GM23338 (cell line): ENCODE results near the gene MYO1D. TPM values are rescaled to one million over a fixed set of nuclear protein-coding genes. Genes with fewer than 3 reads are reported as not detected.

Experiments used
- ATAC-seq: fragments of 200-7000 bp; cut with Tn5 transposase; 3 replicates; pipeline ENCODE4 v1.9.1; 2020
- DNase-seq: peaks from one replicate; pipeline ENCODE4 v3.0.0-alpha.2; 2015; ENCODE audit warnings: low spot score
- H2AFZ ChIP-seq: fragments of 200-600 bp; sonication (generic); 2 replicates; pipeline ENCODE4 v1.8.0; 2016; ENCODE audit warnings: antibody characterized with exemption, mild to moderate bottlenecking, moderate library complexity
- H3F3A ChIP-seq: fragments of 200-600 bp; sonication (generic); replicated peaks from 2 replicates; pipeline ENCODE4 v1.8.0; 2017; ENCODE audit warnings: antibody characterized with exemption, mixed run types, low read depth
- H3K27ac ChIP-seq: fragments of 200-600 bp; sonication (generic); 2 replicates; pipeline ENCODE4 v1.6.1; 2016; ENCODE audit warnings: low read depth
- H3K27me3 ChIP-seq: fragments of 200-600 bp; sonication (generic); 2 replicates; pipeline ENCODE4 v1.8.0; 2016; ENCODE audit warnings: mild to moderate bottlenecking, mixed run types, moderate library complexity; ENCODE audit not compliant: insufficient read depth
- H3K36me3 ChIP-seq: fragments of 200-600 bp; sonication (generic); 2 replicates; pipeline ENCODE4 v1.8.0; 2016; ENCODE audit warnings: mild to moderate bottlenecking; ENCODE audit not compliant: insufficient read depth
- H3K4me1 ChIP-seq: fragments of 200-600 bp; sonication (generic); 2 replicates; pipeline ENCODE4 v1.8.0; 2016; ENCODE audit warnings: mild to moderate bottlenecking, moderate library complexity; ENCODE audit not compliant: insufficient read depth
- H3K4me2 ChIP-seq: fragments of 200-600 bp; sonication (generic); 2 replicates; pipeline ENCODE4 v1.7.1; 2017; ENCODE audit warnings: mixed run types
- H3K4me3 ChIP-seq: fragments of 200-600 bp; sonication (generic); 2 replicates; pipeline ENCODE4 v1.6.1; 2016; ENCODE audit warnings: mixed run types
- H3K79me2 ChIP-seq: fragments of 200-600 bp; sonication (generic); replicated peaks from 2 replicates; pipeline ENCODE4 v1.8.0; 2017; ENCODE audit warnings: mild to moderate bottlenecking; ENCODE audit not compliant: insufficient read depth
- H3K9me2 ChIP-seq: fragments of 200-600 bp; sonication (generic); 2 replicates; pipeline ENCODE4 v1.8.0; 2017; ENCODE audit not compliant: insufficient read depth
- H4K20me1 ChIP-seq: fragments of 200-600 bp; sonication (generic); replicated peaks from 2 replicates; pipeline ENCODE4 v1.8.0; 2017; ENCODE audit warnings: mild to moderate bottlenecking; ENCODE audit not compliant: insufficient read depth
- H3K27ac Mint-ChIP-seq: 2 replicates; pipeline ENCODE4 v1.8.0; 2020; ENCODE audit warnings: inconsistent platforms, mild to moderate bottlenecking, moderate library complexity, mixed read lengths
- H3K27me3 Mint-ChIP-seq: 3 replicates; pipeline ENCODE4 v1.8.0; 2022; ENCODE audit warnings: low read depth, mild to moderate bottlenecking, moderate library complexity, mixed read lengths, inconsistent platforms; ENCODE audit not compliant: insufficient read depth, poor library complexity
- H3K36me3 Mint-ChIP-seq: 3 replicates; pipeline ENCODE4 v1.8.0; 2021; ENCODE audit warnings: low read depth, mild to moderate bottlenecking, inconsistent platforms, moderate library complexity, mixed read lengths
- H3K4me1 Mint-ChIP-seq: 3 replicates; pipeline ENCODE4 v1.8.0; 2020; ENCODE audit warnings: mild to moderate bottlenecking, inconsistent platforms, mixed read lengths
- H3K4me3 Mint-ChIP-seq: 3 replicates; pipeline ENCODE4 v1.8.0; 2021; ENCODE audit warnings: moderate library complexity, mild to moderate bottlenecking, inconsistent platforms, mixed read lengths
- H3K9me3 Mint-ChIP-seq: 3 replicates; pipeline ENCODE4 v1.8.0; 2020; ENCODE audit warnings: moderate library complexity, mild to moderate bottlenecking, inconsistent platforms, mixed read lengths
- EZH2 ChIP-seq: fragments of 200-600 bp; sonication (generic); IDR thresholded peaks from one replicate; pipeline ENCODE4 v1.8.0; 2017; ENCODE audit warnings: antibody characterized with exemption, mild to moderate bottlenecking, low read depth; ENCODE audit not compliant: unreplicated experiment
- ZNF114 ChIP-seq: fragments of 250-450 bp; sonication (Bioruptor Pico); IDR thresholded peaks from 2 replicates; pipeline ENCODE4 v1.5.0; 2020; ENCODE audit warnings: mild to moderate bottlenecking, moderate library complexity
- polyA plus RNA-seq: library from polyadenylated mRNA; unstranded; fragments of >200 nt; fragmentation: Nextera tagmentation; extraction: Ambion mirVana; gene quantifications from 2 replicates; pipeline ENCODE4 v1.2.1, GENCODE V29; 2016
- total RNA-seq: library from RNA; depleted of rRNA; stranded (reverse); fragments of >200 nt; shearing (Covaris generic); gene quantifications from 2 replicates; pipeline ENCODE4 v1.2.3, GENCODE V29; 2014
- TF ChIP-seq, protein P1 (sequence below): IDR thresholded peaks from 2 replicates; pipeline ENCODE4 v1.6.1; 2016; ENCODE audit warnings: antibody characterized with exemption
- TF ChIP-seq, protein P2 (sequence below), 2 experiments: fragments of 200-600 bp in 1 of 2; sonication (generic) in 1 of 2; conservative IDR thresholded peaks; 2 replicates each; pipeline versions ENCODE4 v1.5.1 to v1.6.1; 2016 to 2017; ENCODE audit warnings: antibody characterized with exemption in 2 of 2, low read depth in 2 of 2, mild to moderate bottlenecking in 2 of 2, moderate library complexity in 1 of 2

The MYO1D gene
- total and polyA plus RNA-seq, 2 experiments from 2014 or later, result 8.6 to 28.6 TPM

DNA sequence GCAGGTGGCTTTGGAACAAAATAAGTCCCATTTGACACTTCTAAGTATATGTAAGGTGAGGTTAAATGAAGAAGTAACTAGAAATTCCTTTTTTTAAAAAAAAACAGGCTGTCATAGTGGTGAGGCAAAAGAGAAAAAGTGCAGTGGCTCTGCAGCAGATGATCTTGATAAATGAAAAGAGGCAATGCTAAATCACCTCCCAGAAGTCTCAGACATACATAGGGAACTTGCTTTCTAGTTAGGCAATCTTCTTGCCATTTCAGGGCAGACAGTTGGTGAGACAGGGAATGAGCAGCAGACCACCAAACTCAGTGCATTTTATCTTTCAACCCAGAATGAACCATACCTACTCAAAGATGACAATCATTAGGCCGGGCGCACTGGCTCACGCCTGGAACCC lies 90.8 kb downstream of the MYO1D start (continued):
- TF ChIP-seq, protein P1, sequence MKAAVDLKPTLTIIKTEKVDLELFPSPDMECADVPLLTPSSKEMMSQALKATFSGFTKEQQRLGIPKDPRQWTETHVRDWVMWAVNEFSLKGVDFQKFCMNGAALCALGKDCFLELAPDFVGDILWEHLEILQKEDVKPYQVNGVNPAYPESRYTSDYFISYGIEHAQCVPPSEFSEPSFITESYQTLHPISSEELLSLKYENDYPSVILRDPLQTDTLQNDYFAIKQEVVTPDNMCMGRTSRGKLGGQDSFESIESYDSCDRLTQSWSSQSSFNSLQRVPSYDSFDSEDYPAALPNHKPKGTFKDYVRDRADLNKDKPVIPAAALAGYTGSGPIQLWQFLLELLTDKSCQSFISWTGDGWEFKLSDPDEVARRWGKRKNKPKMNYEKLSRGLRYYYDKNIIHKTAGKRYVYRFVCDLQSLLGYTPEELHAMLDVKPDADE, result no peak
- TF ChIP-seq ZNF114 (CRISPR knock-in tag), result no peak
- TF ChIP-seq EZH2, result no peak

DNA sequence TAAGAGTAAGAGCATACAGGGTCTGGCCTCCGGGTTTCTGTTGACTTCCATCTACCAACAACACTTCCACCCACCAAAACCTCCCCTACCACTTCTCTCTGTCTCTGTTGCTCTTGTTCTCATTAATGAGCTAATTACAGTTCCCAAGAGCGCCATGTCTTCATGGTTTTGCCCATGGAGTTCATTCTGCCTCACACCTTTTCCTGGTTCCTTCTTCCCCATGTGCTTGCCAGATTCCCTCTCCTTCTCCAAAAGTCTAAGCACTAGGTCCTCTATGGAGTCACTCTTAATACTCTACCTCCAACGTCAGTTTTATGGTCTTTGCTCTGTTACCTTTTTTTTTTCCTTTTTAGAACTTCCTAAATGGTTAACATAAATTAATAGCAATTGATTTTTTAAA lies 92.8 kb downstream of the MYO1D start:
- Mint-ChIP-seq H3K9me3 (no peaks in the 10 kb centered on the region), H3K27me3 (peaks cover 1% of the 10 kb centered on the region), H3K36me3 (no peaks in the 10 kb centered on the region), H3K4me3 (no peak overlapping the region), H3K27ac (no peak overlapping the region), H3K4me1 (peaks cover 7% of the 10 kb centered on the region; the same call in 2 of the 3 replicates)
- Histone ChIP-seq H3K27ac (no peak overlapping the region), H3K4me3 (no peak overlapping the region), H3F3A (no peaks in the 10 kb centered on the region), H3K4me2 (no peak overlapping the region), H3K36me3 (no peaks in the 10 kb centered on the region), H3K9me2 (no peaks in the 10 kb centered on the region), H3K4me1 (no peaks in the 10 kb centered on the region), H3K27me3 (no peaks in the 10 kb centered on the region), H2AFZ (no peak overlapping the region), H4K20me1 (no peaks in the 10 kb centered on the region), H3K79me2 (no peaks in the 10 kb centered on the region)
- TF ChIP-seq, protein P1, result no peak
- DNase-seq (peak; percentile 17), ATAC-seq (peak; percentile 25; the same call in 1 of the 3 replicates)

DNA sequence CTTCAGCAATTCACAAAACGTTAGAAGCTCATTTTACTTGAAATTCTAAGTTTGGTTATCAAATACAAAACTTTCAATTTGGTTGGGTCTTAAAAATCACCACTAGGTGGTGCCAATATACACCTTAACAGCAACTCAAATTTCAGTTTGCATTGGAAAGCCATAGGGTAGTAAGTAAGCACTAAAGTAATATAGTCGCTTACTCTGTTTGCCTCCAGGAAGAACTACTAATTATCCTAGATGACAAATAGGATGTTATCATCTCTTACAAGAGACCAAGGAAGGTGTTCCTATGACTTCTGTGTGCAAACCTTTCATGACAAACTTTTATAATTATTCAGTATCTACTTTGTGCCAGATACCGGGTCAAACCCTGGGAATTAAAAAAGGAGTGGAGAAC lies 93.3 kb downstream of the MYO1D start:
- Mint-ChIP-seq H3K4me3 (no peak overlapping the region), H3K36me3 (no peaks in the 10 kb centered on the region), H3K9me3 (no peaks in the 10 kb centered on the region), H3K27ac (no peak overlapping the region), H3K27me3 (peaks cover 1% of the 10 kb centered on the region), H3K4me1 (peaks cover 7% of the 10 kb centered on the region; the same call in 2 of the 3 replicates)
- Histone ChIP-seq H3K36me3 (no peaks in the 10 kb centered on the region), H3F3A (no peaks in the 10 kb centered on the region), H3K27ac (no peak overlapping the region), H3K4me1 (no peaks in the 10 kb centered on the region), H3K9me2 (no peaks in the 10 kb centered on the region), H2AFZ (no peak overlapping the region), H4K20me1 (no peaks in the 10 kb centered on the region), H3K4me2 (no peak overlapping the region), H3K27me3 (no peaks in the 10 kb centered on the region), H3K4me3 (no peak overlapping the region), H3K79me2 (no peaks in the 10 kb centered on the region)
- TF ChIP-seq, protein P1, result no peak
- TF ChIP-seq, protein P2, sequence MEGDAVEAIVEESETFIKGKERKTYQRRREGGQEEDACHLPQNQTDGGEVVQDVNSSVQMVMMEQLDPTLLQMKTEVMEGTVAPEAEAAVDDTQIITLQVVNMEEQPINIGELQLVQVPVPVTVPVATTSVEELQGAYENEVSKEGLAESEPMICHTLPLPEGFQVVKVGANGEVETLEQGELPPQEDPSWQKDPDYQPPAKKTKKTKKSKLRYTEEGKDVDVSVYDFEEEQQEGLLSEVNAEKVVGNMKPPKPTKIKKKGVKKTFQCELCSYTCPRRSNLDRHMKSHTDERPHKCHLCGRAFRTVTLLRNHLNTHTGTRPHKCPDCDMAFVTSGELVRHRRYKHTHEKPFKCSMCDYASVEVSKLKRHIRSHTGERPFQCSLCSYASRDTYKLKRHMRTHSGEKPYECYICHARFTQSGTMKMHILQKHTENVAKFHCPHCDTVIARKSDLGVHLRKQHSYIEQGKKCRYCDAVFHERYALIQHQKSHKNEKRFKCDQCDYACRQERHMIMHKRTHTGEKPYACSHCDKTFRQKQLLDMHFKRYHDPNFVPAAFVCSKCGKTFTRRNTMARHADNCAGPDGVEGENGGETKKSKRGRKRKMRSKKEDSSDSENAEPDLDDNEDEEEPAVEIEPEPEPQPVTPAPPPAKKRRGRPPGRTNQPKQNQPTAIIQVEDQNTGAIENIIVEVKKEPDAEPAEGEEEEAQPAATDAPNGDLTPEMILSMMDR (conservative IDR thresholded peaks at IDR 0.05; ENCODE audit: low read depth in 2 of 2), result peak; percentile 71 to 92
- ATAC-seq, result peak; percentile 66
- peak; percentile 84 for DNase-seq
